Epithelial cell of esophagus (primary cell): ENCODE data around the gene C6orf132.
"Not testable (repeated sequence)": the region's sequence is repeated elsewhere in the genome, so short reads cannot be mapped to it uniquely, and the experiment has no call there.

Source experiments
- DNase-seq: peaks from one replicate; pipeline ENCODE4 v3.0.0; 2010; ENCODE audit warnings: low read depth
- H3K4me3 ChIP-seq: 2 replicates; pipeline ENCODE4 v1.5.1; 2011; ENCODE audit warnings: mild to moderate bottlenecking, low read length, control low read depth
- CTCF ChIP-seq: IDR thresholded peaks from 2 replicates; pipeline ENCODE4 v1.5.1; 2011; ENCODE audit warnings: low read depth, mild to moderate bottlenecking, low read length, control low read depth, inconsistent platforms; ENCODE audit not compliant: insufficient read depth; ENCODE audit errors: missing control alignments

C6orf132 gene

DNA sequence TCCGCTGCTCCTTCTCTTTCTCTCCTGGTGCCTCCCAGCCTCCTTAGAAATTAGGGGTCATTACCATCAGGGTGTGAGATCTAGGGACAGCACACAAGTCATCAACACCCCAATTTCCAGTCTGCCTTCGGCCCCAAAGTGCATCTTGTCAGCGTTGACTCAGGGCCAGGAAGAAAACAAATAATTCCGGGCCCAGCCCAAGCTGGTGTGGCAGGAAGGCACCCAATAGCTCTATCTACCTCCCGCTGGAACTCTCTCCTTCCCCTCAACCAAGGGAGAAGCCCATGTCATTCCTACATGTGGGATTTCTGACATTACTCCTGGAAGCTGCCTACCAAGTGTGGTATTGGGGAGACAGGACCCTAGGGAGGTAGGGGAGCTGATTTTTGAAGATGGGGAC, 11.5 kb upstream of the C6orf132 start:
- H3K4me3 ChIP-seq, result no peak overlapping the region
- no peak for TF ChIP-seq CTCF
- no peak for DNase-seq

- H3K4me3 ChIP-seq, result not testable (repeated sequence)
- peak; percentile 66 for DNase-seq
These were observed 10.3 kb upstream of the C6orf132 start for GRCh38 chr6:42152528-42153213.

DNA sequence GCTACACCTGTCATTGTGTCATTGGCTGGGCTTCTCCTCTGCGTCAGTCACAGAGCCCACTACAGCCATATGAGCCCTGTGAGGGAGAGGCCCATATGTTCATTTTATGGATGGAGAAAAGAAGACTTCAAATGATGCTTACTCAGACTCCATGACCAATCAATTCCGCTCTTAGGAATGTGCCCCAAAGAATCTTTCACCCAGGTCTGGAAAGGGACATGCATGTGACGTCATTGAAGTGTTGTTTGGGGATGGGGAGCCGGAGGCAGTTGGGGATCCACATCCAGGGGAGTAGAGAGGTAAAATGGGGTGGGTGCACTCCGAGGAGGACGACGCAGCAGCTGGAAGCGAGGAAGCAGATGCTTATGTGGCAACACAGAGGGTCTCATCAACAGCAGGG, 9.6 kb upstream of the C6orf132 start:
- no peak for DNase-seq
- TF ChIP-seq CTCF, result no peak
- no peak overlapping the region for H3K4me3 ChIP-seq

DNA sequence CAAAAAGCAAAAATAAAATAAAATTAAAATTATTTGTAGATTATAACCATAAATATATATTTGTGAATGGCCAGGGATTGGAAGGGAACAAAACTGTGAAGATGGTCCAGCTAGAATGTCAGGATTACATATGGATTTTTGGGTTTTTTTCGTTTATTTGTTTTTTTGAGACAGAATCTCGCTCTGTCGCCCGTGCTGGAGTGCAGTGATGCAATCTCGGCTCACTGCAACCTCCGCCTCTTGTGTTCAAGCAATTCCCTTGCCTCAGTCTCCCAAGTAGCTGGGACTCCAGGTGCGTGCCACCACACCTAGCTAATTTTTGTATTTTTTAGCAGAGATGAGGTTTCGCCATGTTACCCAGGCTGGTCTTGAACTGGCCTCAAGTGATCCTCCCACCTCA, 7.8 kb upstream of the C6orf132 start:
- TF ChIP-seq CTCF, result no peak
- no peak for DNase-seq
- no peak overlapping the region for H3K4me3 ChIP-seq

DNA sequence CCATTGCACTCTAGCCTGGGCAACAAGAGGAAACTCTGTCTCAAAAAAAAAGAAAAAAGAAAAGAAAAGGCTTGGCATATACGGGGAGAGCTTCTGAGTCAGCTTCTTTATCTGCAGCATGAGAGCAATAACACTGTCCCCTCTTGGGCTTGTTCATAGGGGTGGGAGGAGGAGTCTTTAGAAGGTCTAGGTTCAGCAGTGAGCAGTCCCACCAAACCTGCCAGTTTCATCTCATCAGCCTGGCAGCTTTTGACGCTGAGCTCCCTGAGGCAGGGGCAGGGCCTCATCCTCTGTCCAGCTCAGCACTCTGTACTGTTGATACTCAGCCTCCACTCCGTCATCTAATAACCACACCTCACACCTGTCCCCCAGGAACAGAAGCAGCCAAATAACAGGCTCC, 5.6 kb upstream of the C6orf132 start:
- no peak for TF ChIP-seq CTCF
- no peak overlapping the region for H3K4me3 ChIP-seq
- DNase-seq, result peak; percentile 78

DNA sequence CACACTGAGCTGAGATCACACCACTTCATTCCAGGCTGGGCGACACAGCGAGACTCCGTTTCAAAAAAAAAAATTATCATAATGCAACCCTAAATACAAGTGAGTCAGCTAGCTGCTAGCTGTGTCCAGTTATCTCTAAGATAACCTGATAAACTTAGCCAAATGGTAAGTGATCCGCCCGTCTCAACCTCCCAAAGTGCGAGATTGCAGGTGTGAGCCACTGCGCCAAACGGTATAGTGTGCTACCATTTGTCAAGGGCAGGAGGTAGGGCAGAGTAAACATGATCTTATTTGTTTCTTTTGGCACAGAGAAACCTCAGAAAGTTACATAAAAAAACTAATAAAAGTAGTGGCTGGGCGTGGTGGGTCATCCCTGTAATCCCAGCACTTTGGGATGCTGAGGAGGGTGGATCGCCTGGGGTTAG, 4.7 kb upstream of the C6orf132 start:
- TF ChIP-seq CTCF, result no peak
- no peak for DNase-seq
- H3K4me3 ChIP-seq, result no peak overlapping the region

GRCh38 chr6:42141603-42142117, 760 bp downstream of the C6orf132 start:
- no peak for DNase-seq
- H3K4me3 ChIP-seq, result peak overlapping the region; percentile 65
- no peak for TF ChIP-seq CTCF
